Central memory CD8-positive, alpha-beta T cell (primary cell): ENCODE measurements around the gene KCNK7.

Source experiments
- ATAC-seq: fragments of 150-1000 bp; cut with Tn5 transposase; replicated peaks from 2 replicates; pipeline ENCODE4 v1.10.0; 2022; ENCODE audit warnings: mild to moderate bottlenecking, moderate FRiP score, moderate number of reproducible peaks; ENCODE audit not compliant: poor library complexity, severe bottlenecking; ENCODE audit errors: extremely low read depth
- DNase-seq, 2 donors: peaks; one replicate each; pipeline ENCODE4 v3.0.0; 2021; ENCODE audit warnings: low spot score in 2 of 2
- H3K27ac Mint-ChIP-seq: one replicate; pipeline ENCODE4 v1.8.0; 2022; ENCODE audit warnings: low read depth, mild to moderate bottlenecking, moderate library complexity, mixed read lengths
- H3K27me3 Mint-ChIP-seq: one replicate; pipeline ENCODE4 v1.8.0; 2022; ENCODE audit warnings: mixed read lengths
- H3K36me3 Mint-ChIP-seq: one replicate; pipeline ENCODE4 v1.8.0; 2022; ENCODE audit warnings: mild to moderate bottlenecking, moderate library complexity, mixed read lengths; ENCODE audit not compliant: insufficient read depth
- H3K4me1 Mint-ChIP-seq: one replicate; pipeline ENCODE4 v1.8.0; 2022; ENCODE audit warnings: mixed read lengths
- H3K4me3 Mint-ChIP-seq: one replicate; pipeline ENCODE4 v1.8.0; 2022; ENCODE audit warnings: mild to moderate bottlenecking, moderate library complexity, mixed read lengths
- H3K9me3 Mint-ChIP-seq: one replicate; pipeline ENCODE4 v1.8.0; 2022; ENCODE audit warnings: mixed read lengths

The KCNK7 gene

DNA sequence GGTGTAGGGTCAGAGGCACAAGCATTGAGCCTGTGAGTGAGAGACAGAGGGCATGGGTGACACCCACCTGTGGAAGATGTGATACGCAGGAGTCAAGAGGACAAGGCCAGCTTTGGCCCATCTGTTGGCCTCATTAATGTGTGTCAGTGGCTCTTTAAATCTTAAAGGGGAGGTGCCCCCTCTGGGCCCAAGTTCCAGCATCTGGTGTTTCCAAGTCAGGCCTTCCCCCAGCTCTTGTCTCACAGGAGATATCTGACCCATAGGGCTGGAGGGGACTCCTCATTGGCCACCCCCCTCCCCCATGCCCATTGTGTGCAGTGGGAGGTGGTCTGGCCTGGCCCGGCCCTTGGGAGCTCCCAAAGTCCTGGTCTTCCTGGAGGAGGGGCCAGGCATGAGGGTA lies 8.9 kb downstream of the KCNK7 start:
- H3K4me1 Mint-ChIP-seq = peaks cover 51% of the 10 kb centered on the region

DNA sequence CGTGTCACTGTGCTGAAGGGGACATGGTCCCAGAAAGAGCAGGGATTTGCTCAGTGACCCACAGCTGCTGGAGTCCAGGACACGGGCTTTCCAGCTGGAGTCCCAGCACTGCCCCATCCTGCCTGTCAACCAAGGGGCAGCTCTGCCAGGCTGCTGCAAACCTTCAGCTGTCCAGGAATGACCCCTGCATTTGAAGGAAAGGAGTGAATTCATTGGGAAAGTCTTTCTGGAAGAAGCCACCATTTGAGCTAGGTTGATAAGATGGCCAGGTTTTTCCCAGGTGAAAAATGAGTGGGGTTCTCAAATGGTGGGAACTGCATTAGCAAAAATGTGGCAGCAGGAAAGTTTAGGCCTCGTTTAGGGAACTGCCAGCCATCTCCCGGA lies 9.4 kb downstream of the KCNK7 start:
- Mint-ChIP-seq H3K27ac (no peak overlapping the region), H3K9me3 (no peaks in the 10 kb centered on the region), H3K27me3 (no peaks in the 10 kb centered on the region), H3K4me1 (peaks cover 54% of the 10 kb centered on the region), H3K36me3 (peaks cover 20% of the 10 kb centered on the region), H3K4me3 (peak overlapping the region; percentile 11)
- ATAC-seq (no peak), DNase-seq (no peak)

More for the DNA sequence above, 8.9 kb downstream of the KCNK7 start:
- DNase-seq (no peak), ATAC-seq (no peak)
- H3K27me3 Mint-ChIP-seq = no peaks in the 10 kb centered on the region
- peak overlapping the region; percentile 11 for H3K4me3 Mint-ChIP-seq
- peaks cover 21% of the 10 kb centered on the region for H3K36me3 Mint-ChIP-seq
- no peak overlapping the region for H3K27ac Mint-ChIP-seq
- no peaks in the 10 kb centered on the region for H3K9me3 Mint-ChIP-seq

DNA sequence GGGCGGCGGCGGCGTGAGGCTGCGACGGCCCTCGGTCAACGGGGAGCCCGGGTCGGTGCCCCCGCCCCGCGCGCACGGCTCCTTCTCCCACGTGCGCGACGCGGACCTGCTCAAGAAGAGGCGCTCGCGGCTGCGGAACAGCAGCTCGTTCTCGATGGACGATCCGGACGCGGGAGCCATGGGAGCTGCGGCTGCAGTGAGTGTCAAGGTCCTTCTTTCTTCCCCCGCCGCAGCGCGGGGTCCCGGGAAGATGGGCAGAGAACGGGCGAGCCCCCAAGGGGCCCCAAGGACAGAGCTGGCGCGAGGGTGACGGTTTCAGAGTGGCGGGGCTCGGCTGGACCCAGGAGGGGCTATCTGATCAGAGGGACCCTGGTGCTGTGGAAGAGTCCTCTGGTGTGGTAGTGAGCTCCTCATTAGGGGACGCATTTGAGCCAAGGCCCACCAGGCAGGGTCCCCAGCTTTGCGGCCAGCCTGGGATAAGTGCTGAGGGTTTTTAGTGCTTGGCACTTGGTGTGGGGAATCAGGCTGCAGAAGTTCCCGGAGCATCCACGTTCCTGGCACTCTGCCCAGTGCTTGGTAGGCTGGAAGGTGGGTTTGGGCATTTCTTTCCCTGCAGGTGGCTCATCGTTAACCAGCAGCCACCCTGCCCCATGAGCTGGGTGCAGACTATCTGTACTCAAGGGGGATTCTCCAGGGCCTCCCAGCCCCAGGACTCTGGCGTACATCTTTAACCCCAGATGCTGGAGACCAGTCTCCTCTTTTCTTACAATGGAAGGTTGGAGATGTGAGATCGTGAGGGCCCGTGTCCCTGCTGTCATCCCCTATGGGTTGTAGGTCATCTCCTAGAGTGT lies 10.0 kb downstream of the KCNK7 start:
- Mint-ChIP-seq H3K4me1 (peaks cover 54% of the 10 kb centered on the region), H3K27ac (no peak overlapping the region), H3K36me3 (peaks cover 24% of the 10 kb centered on the region), H3K4me3 (peak overlapping the region; percentile 11), H3K27me3 (no peaks in the 10 kb centered on the region), H3K9me3 (no peaks in the 10 kb centered on the region)
- DNase-seq (no peak), ATAC-seq (no peak)

DNA sequence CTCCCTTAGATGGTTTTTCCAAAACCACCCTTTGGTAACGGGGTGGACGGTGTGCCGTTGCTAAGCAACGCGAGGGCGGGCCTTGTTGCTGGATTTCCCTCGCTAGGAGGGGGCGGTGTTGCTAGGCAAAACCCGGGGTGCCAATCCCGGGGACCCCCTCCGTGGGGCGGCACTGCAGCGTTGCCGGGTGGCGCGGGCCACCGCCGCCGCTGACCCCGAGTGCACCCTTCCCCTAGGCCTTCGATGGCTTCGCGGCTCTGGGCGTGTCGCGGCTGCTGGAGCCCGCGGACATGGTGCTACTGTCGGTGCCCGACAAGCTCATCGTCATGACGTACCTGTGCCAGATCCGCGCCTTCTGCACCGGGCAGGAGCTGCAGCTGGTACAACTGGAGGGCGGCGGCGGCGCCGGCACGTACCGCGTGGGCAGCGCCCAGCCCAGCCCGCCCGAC lies 10.9 kb downstream of the KCNK7 start:
- Mint-ChIP-seq H3K27ac (no peak overlapping the region), H3K9me3 (no peaks in the 10 kb centered on the region), H3K4me1 (peaks cover 56% of the 10 kb centered on the region), H3K36me3 (peaks cover 22% of the 10 kb centered on the region), H3K4me3 (no peak overlapping the region), H3K27me3 (no peaks in the 10 kb centered on the region)
- ATAC-seq = no peak
- DNase-seq = no peak

DNA sequence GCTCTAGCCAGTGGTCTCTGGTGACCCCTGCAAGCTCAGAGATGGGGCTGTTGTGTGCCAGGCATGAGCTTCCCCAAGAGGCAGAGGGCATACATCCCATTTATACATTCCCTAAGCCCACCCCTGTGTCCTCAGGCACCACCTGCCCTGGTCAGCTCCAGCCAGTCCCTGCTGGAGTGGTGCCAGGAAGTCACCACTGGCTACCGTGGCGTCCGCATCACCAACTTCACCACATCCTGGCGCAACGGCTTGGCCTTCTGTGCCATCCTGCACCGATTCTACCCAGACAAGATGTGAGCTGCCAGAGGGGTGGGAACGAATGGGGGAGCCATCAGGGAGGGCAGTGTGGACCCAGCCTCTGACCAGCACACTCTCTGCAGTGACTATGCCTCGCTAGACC lies 11.5 kb downstream of the KCNK7 start:
- peaks cover 26% of the 10 kb centered on the region for H3K36me3 Mint-ChIP-seq

DNA sequence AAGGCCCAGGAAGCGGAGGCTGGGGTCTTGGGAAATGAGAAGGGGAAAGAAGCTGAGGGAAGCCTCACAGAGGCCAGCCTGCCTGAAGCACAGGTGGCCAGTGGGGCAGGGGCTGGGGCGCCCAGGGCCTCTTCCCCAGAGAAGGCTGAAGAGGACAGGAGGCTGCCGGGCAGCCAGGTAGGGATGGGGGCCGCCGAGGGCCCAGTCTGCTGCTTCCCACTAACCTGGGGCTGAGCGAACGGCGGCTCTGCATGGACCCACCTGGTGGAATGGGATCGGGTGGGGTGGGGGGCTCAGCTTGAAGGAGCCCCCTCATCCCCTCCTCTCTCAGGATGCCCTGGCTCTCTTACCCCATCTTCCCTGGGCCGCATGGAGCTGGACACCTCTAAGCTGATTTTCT lies 12.0 kb downstream of the KCNK7 start:
- no peak for ATAC-seq
- H3K4me1 Mint-ChIP-seq = peaks cover 56% of the 10 kb centered on the region

More for the DNA sequence above, 11.5 kb downstream of the KCNK7 start:
- no peak for DNase-seq
- Mint-ChIP-seq H3K27me3 (no peaks in the 10 kb centered on the region), H3K4me1 (peaks cover 58% of the 10 kb centered on the region), H3K27ac (no peak overlapping the region), H3K4me3 (no peak overlapping the region), H3K9me3 (no peaks in the 10 kb centered on the region)
- ATAC-seq = no peak

DNA sequence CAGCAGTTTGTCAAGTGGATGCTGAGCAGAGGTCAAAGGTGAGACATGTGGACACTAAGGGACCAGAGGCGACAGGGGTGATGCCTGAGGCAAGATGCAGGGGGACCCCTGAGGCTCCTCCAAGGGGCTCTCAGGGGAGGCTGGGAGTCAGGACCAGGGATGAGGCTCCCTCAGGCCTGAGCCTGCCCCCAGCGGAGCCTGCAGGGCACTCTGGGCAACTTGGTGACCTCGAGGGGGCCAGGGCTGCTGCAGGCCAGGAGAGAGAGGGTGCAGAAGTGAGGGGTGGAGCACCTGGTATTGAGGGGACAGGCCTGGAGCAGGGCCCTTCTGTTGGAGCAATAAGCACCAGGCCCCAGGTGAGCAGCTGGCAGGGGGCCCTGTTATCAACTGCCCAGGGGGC lies 13.7 kb downstream of the KCNK7 start:
- H3K36me3 Mint-ChIP-seq = peaks cover 24% of the 10 kb centered on the region
- H3K27me3 Mint-ChIP-seq = no peaks in the 10 kb centered on the region

More for the DNA sequence above, 12.0 kb downstream of the KCNK7 start:
- H3K36me3 Mint-ChIP-seq = peaks cover 26% of the 10 kb centered on the region
- H3K27ac Mint-ChIP-seq = peak overlapping the region; percentile 82
- no peak overlapping the region for H3K4me3 Mint-ChIP-seq
- no peak for DNase-seq
- H3K27me3 Mint-ChIP-seq = no peaks in the 10 kb centered on the region
- no peaks in the 10 kb centered on the region for H3K9me3 Mint-ChIP-seq

DNA sequence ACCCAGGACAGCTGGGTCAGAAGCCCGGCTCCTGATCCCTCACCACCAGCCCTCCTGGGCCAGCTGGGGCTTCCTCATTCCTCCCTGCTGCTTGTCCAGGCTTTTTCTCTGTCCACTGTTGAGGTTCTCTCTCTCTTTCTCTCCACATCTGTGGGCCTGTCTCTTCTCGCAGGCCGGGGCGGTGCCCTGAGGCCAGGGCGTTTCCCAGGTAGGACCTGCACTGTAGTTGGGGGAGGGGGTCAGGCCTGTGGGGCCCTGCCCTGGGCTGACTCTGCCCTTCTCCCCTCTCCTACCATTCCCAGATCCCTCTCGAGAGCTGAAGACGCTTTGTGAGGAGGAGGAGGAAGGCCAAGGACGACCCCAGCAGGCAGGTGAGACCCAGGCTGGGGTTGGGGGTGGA lies 14.8 kb downstream of the KCNK7 start:
- Mint-ChIP-seq H3K9me3 (no peaks in the 10 kb centered on the region), H3K36me3 (peaks cover 26% of the 10 kb centered on the region), H3K27ac (peak overlapping the region; percentile 88), H3K4me3 (no peak overlapping the region), H3K27me3 (no peaks in the 10 kb centered on the region), H3K4me1 (peaks cover 50% of the 10 kb centered on the region)
- DNase-seq (no peak), ATAC-seq (no peak)

More for the DNA sequence above, 13.7 kb downstream of the KCNK7 start:
- ATAC-seq (no peak), DNase-seq (no peak)
- no peaks in the 10 kb centered on the region for H3K9me3 Mint-ChIP-seq
- H3K4me1 Mint-ChIP-seq = peaks cover 54% of the 10 kb centered on the region
- H3K27ac Mint-ChIP-seq = peak overlapping the region; percentile 82
- no peak overlapping the region for H3K4me3 Mint-ChIP-seq

DNA sequence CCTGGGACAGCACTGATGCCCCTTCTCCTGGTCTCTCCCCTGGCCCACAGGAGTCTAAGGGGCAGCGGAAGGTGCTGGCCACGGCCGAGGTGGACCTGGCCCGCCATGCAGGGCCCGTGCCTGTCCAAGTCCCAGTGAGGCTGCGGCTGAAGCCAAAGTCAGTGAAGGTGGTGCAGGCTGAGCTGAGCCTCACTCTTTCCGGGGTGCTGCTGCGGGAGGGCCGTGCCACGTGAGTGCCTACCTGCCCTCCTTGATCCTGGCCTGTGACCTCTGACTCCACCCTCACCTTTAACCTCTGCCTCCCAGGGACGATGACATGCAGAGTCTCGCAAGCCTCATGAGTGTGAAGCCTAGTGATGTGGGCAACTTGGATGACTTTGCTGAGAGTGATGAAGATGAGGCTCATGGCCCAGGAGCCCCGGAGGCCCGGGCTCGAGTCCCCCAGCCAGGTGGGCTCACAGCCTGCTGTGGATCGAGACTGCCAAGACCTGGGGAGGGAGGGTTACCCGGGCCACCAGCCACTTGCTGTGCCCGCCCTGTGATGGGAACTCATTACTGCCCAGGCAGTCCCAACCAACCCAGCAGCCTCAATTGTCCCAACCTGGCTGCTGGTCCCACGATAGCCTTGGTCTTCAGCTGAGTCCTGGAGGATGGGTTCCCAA lies 15.4 kb downstream of the KCNK7 start:
- Mint-ChIP-seq H3K9me3 (no peaks in the 10 kb centered on the region), H3K4me1 (peaks cover 55% of the 10 kb centered on the region), H3K36me3 (peaks cover 30% of the 10 kb centered on the region), H3K4me3 (no peak overlapping the region), H3K27ac (peak overlapping the region; percentile 88), H3K27me3 (no peaks in the 10 kb centered on the region)
- ATAC-seq = no peak
- DNase-seq = no peak

DNA sequence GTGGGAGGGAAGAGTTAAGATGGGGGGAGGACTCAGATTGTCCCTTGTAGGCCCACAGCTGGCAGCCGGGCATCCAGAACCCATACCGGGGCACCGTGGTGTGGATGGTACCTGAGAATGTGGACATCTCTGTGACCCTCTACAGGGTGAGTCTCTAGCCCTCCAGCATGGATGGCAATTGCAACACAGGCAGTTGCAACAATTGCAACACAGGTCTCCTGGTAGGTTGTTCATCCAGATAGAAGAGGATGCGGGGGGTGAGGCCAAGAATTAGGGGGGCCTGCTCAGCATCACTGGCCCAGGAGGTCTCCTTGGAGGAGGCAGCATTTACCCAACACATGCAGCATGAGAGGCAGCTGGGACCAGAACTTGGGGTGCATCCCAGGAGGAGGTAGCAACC lies 16.3 kb downstream of the KCNK7 start:
- no peaks in the 10 kb centered on the region for H3K9me3 Mint-ChIP-seq
- H3K4me1 Mint-ChIP-seq = peaks cover 59% of the 10 kb centered on the region
- ATAC-seq = no peak
- H3K4me3 Mint-ChIP-seq = no peak overlapping the region
- no peak for DNase-seq
- H3K27ac Mint-ChIP-seq = no peak overlapping the region
- H3K27me3 Mint-ChIP-seq = no peaks in the 10 kb centered on the region
- H3K36me3 Mint-ChIP-seq = peaks cover 36% of the 10 kb centered on the region

DNA sequence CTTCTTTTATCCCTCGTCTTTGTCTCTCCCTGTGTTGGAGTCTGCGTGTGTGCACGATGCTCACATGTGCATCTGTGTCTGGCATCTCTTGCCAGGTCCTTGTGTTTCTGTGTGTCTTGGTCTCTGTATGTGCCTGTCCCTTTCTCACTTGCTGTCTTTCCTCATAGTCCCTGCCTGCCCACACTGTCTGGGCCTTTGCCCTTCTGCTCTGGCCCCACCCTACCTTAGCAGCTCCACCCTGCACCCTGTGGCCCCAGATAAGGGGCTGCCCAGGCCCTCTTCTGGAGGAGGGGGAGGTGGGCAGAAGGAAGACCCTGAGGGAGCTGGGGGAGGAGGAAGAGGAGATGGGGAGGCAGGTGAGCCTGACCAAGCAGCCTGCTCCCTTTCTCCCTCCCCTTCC lies 16.9 kb downstream of the KCNK7 start:
- no peaks in the 10 kb centered on the region for H3K9me3 Mint-ChIP-seq
- peak overlapping the region; percentile 97 for H3K4me3 Mint-ChIP-seq
- H3K27me3 Mint-ChIP-seq = no peaks in the 10 kb centered on the region

DNA sequence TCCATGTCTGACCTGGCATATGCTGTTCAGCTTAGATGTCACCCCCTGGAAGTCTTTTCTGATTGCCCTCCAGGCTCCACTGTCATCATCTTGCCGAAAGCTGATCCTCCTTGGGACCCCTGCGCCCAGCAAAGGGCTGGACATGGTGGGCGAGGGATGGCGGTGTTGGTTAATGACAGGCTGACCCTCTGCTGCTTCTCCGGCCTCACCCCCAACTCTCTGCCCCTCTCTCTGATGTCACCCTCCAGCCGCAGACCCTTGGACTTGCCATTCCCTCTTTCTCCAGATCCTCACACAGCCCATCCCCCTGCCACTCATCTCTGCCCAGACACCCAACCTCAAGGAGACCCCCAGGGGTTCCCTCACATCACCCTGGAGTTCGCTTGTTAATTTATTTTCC lies 17.5 kb downstream of the KCNK7 start:
- H3K4me1 Mint-ChIP-seq = peaks cover 61% of the 10 kb centered on the region
- no peak for ATAC-seq
- peaks cover 36% of the 10 kb centered on the region for H3K36me3 Mint-ChIP-seq

More for the DNA sequence above, 16.9 kb downstream of the KCNK7 start:
- peak overlapping the region; percentile 39 for H3K27ac Mint-ChIP-seq
- H3K4me1 Mint-ChIP-seq = peaks cover 59% of the 10 kb centered on the region
- ATAC-seq (no peak), DNase-seq (no peak)
- H3K36me3 Mint-ChIP-seq = peaks cover 35% of the 10 kb centered on the region

DNA sequence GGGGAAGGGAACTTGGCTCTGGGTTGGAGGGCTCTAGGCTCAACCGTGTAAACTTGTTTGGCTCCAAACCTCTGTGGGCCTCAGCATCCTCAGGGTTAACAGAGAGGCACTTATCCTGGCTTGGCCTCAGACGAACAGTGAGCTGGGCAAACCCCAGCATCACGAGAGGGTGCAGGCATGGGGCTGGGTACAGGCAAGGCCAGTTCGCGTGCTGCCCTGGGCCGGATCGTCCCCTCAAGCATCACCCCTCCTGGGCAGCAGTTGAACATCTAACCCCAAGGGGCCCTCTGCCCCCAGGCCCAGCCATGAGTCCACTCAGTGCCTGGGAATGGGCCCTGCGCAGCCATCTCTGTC lies 17.9 kb downstream of the KCNK7 start:
- Mint-ChIP-seq H3K27ac (peak overlapping the region; percentile 39), H3K4me3 (peak overlapping the region; percentile 97), H3K27me3 (no peaks in the 10 kb centered on the region), H3K4me1 (peaks cover 61% of the 10 kb centered on the region), H3K36me3 (peaks cover 37% of the 10 kb centered on the region), H3K9me3 (no peaks in the 10 kb centered on the region)
- no peak for ATAC-seq
- no peak for DNase-seq

More for the DNA sequence above, 17.5 kb downstream of the KCNK7 start:
- DNase-seq = no peak
- Mint-ChIP-seq H3K4me3 (peak overlapping the region; percentile 97), H3K27me3 (no peaks in the 10 kb centered on the region), H3K27ac (peak overlapping the region; percentile 39), H3K9me3 (no peaks in the 10 kb centered on the region)
